Esophagus muscularis mucosa (tissue), 3 donors: ENCODE data around the gene NKAIN4.

Experiments
- CTCF ChIP-seq, 3 experiments: fragments of 200-600 bp in 2 of 3; fragments of 450-650 bp in 1 of 3; sonication (generic) in 2 of 3; IDR thresholded peaks; one replicate each; pipeline ENCODE4 v1.5.1; 2017 to 2019; ENCODE audit warnings: antibody characterized with exemption in 3 of 3, mild to moderate bottlenecking in 2 of 3, moderate library complexity in 1 of 3
- POLR2A ChIP-seq: fragments of 450-650 bp; IDR thresholded peaks from one replicate; pipeline ENCODE4 v1.6.1; 2017; ENCODE audit warnings: antibody characterized with exemption, moderate library complexity, mild to moderate bottlenecking, low read depth
- POLR2AphosphoS5 ChIP-seq, 2 donors: sonication (generic); formaldehyde crosslinking; IDR thresholded peaks; one replicate each; pipeline ENCODE4 v1.6.1; 2017; ENCODE audit warnings: antibody characterized with exemption in 2 of 2

GRCh38 chr20:63265891-63266515 is 11.7 kb upstream of the NKAIN4 start:
- TF ChIP-seq CTCF (IDR thresholded peaks at IDR 0.05): no peak
- TF ChIP-seq POLR2AphosphoS5 (IDR thresholded peaks at IDR 0.05): no peak
- no peak for TF ChIP-seq POLR2A
